ENCODE results near the gene CAPN5.

DNA sequence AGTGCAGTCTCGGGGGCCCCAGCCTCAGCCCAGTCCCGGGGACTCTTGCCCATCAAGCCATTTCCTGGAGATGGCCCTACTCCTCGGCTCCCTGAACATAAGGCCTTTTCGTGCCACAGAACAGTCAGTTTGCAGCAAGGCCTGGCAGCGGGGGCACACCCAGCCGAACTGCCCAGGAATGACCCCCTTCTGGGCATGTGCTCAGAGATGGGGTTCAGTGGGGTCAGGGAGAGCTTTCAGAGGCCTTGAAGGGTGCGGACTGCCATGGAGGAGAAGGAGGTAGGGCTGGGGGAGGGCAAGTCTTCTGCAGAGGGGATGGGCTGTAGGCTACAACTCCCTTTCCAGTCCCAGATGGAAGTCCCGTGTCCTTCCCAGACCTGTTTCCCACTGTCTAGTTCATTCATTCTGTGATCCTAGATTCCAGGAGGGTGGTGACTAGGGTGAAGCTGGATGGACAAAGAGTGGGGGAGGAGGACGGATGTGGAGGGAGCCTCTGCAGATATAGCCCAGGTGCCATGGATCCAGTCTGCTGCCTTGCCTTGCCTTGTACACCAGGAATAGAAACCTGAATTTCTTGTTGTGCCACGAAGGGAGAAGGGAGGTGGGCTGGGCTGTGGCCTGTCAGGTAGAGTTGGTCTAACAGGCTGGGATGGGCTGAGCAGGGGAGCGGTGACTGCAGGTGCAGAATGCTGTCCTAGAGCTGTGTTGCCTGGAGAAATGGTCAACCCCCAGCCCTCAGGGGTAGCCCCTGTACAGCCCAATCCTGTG is 21.6 kb downstream of the CAPN5 start:
- TF ChIP-seq SRSF4 (IDR thresholded peaks at IDR 0.05; ENCODE audit: low read depth, low read length, poor library complexity, severe bottlenecking) = no peak
- TF ChIP-seq FOXJ3 (CRISPR knock-in tag; IDR thresholded peaks at IDR 0.05; ENCODE audit: borderline replicate concordance) = no peak
- TF ChIP-seq HDAC6 (IDR thresholded peaks at IDR 0.05; ENCODE audit: low read depth, low read length) = no peak
- TF ChIP-seq IRF2 (CRISPR knock-in tag; IDR thresholded peaks at IDR 0.05) = no peak
- TF ChIP-seq ZNF781 (CRISPR knock-in tag; IDR thresholded peaks at IDR 0.05; ENCODE audit: borderline replicate concordance, not compliant biosample characterization) = no peak
- TF ChIP-seq HOXA5 (CRISPR knock-in tag; IDR thresholded peaks at IDR 0.05) = no peak
- no peak for TF ChIP-seq ZNF780A (CRISPR knock-in tag; IDR thresholded peaks at IDR 0.05)
- TF ChIP-seq ELF4 (CRISPR knock-in tag; IDR thresholded peaks at IDR 0.05; ENCODE audit: borderline replicate concordance) = no peak
- TF ChIP-seq ZHX1 (CRISPR knock-in tag; IDR thresholded peaks at IDR 0.05; ENCODE audit: low read depth) = no peak
- TF ChIP-seq PHF5A (CRISPR knock-in tag; IDR thresholded peaks at IDR 0.05; ENCODE audit: low read depth, unreplicated experiment) = no peak
- TF ChIP-seq ZSCAN22 (CRISPR knock-in tag; IDR thresholded peaks at IDR 0.05) = no peak
- TF ChIP-seq ZNF672 (CRISPR knock-in tag; IDR thresholded peaks at IDR 0.05) = no peak
- TF ChIP-seq, protein P1, sequence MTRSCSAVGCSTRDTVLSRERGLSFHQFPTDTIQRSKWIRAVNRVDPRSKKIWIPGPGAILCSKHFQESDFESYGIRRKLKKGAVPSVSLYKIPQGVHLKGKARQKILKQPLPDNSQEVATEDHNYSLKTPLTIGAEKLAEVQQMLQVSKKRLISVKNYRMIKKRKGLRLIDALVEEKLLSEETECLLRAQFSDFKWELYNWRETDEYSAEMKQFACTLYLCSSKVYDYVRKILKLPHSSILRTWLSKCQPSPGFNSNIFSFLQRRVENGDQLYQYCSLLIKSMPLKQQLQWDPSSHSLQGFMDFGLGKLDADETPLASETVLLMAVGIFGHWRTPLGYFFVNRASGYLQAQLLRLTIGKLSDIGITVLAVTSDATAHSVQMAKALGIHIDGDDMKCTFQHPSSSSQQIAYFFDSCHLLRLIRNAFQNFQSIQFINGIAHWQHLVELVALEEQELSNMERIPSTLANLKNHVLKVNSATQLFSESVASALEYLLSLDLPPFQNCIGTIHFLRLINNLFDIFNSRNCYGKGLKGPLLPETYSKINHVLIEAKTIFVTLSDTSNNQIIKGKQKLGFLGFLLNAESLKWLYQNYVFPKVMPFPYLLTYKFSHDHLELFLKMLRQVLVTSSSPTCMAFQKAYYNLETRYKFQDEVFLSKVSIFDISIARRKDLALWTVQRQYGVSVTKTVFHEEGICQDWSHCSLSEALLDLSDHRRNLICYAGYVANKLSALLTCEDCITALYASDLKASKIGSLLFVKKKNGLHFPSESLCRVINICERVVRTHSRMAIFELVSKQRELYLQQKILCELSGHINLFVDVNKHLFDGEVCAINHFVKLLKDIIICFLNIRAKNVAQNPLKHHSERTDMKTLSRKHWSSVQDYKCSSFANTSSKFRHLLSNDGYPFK (CRISPR knock-in tag; IDR thresholded peaks at IDR 0.05; ENCODE audit: borderline replicate concordance) = no peak
- TF ChIP-seq ZNF891 (CRISPR knock-in tag; IDR thresholded peaks at IDR 0.05) = no peak

Data from HepG2 (cell line).